Neural progenitor cell (in vitro differentiated cells): ENCODE measurements around the gene LRRC27.

ENCODE experiments used
- CTCF ChIP-seq: fragments of 200-600 bp; sonication (generic); IDR thresholded peaks from 2 replicates; pipeline ENCODE4 v1.5.1; 2017; ENCODE audit warnings: antibody characterized with exemption, mild to moderate bottlenecking
- EZH2 ChIP-seq: fragments of 200-600 bp; sonication (generic); IDR thresholded peaks from 2 replicates; pipeline ENCODE4 v1.6.1; 2017; ENCODE audit warnings: antibody characterized with exemption, mild to moderate bottlenecking, moderate library complexity
- EZH2phosphoT487 ChIP-seq: fragments of 200-600 bp; sonication (generic); IDR thresholded peaks from 2 replicates; pipeline ENCODE4 v1.6.1; 2017; ENCODE audit warnings: antibody characterized with exemption

GRCh38 chr10:132361581-132362101 is 29.6 kb downstream of the LRRC27 start:
- no peak for TF ChIP-seq CTCF
- TF ChIP-seq EZH2, result no peak
- TF ChIP-seq EZH2phosphoT487, result no peak
